IMR-90 (cell line): ENCODE measurements around the gene SPI1. TPM values are rescaled to one million over a fixed set of nuclear protein-coding genes. Genes with fewer than 3 reads are reported as not detected.

ENCODE experiments used
- ATAC-seq: fragments of 200-7000 bp; cut with Tn5 transposase; 2 replicates; pipeline ENCODE4 v1.9.1; 2020; ENCODE audit warnings: low read depth, mild to moderate bottlenecking, moderate library complexity
- BruUV-seq: library from RNA; stranded (reverse); fragments of 400-500 nt; replicated peaks from 2 replicates; lab custom pipeline; 2021; lab: Mats Ljungman, UMichigan
- CTCF ChIA-PET: fragments of 300-600 bp; formaldehyde crosslinking; extraction: SDS; loops from one replicate; lab custom pipeline; 2021; ENCODE audit warnings: antibody characterized with exemption; lab: Yijun Ruan, JAX
- POLR2A ChIA-PET: fragments of 300-600 bp; sonication (Branson Sonifier 250); formaldehyde crosslinking; loops from one replicate; lab custom pipeline; 2022; ENCODE audit warnings: antibody characterized with exemption; ENCODE audit not compliant: unreplicated experiment; lab: Charles Lee
- DNase-seq: peaks from one replicate; pipeline ENCODE4 v3.0.0; 2013
- H2AFZ ChIP-seq: replicated peaks from 2 replicates; pipeline ENCODE3; 2013; ENCODE audit warnings: low read length, mild to moderate bottlenecking; ENCODE audit not compliant: poor library complexity
- H2AK5ac ChIP-seq: 2 replicates; pipeline ENCODE4 v1.6.1; 2013; ENCODE audit warnings: low read depth, low read length, inconsistent platforms
- H2AK9ac ChIP-seq: replicated peaks from 2 replicates; pipeline ENCODE3; 2013; ENCODE audit warnings: mild to moderate bottlenecking, low read depth, low read length, moderate library complexity; ENCODE audit not compliant: poor library complexity
- H2BK120ac ChIP-seq: 2 replicates; pipeline ENCODE4 v1.6.1; 2013; ENCODE audit warnings: low read depth, low read length, inconsistent platforms
- H2BK15ac ChIP-seq: 3 replicates; pipeline ENCODE4 v1.6.1; 2013; ENCODE audit warnings: low read depth, low read length, inconsistent platforms
- H2BK20ac ChIP-seq: 2 replicates; pipeline ENCODE4 v1.6.1; 2013; ENCODE audit warnings: low read depth, mild to moderate bottlenecking, inconsistent platforms, low read length, moderate library complexity
- H2BK5ac ChIP-seq: 2 replicates; pipeline ENCODE4 v1.6.1; 2013; ENCODE audit warnings: mild to moderate bottlenecking, low read depth, low read length, inconsistent platforms; ENCODE audit not compliant: poor library complexity, severe bottlenecking
- H3K14ac ChIP-seq: replicated peaks from 2 replicates; pipeline ENCODE4 v1.6.1; 2013; ENCODE audit warnings: low read depth, low read length, inconsistent platforms
- H3K18ac ChIP-seq: 2 replicates; pipeline ENCODE4 v1.6.1; 2013; ENCODE audit warnings: low read depth, low read length, control low read depth
- H3K23ac ChIP-seq: 2 replicates; pipeline ENCODE4 v1.6.1; 2013; ENCODE audit warnings: low read depth, low read length, inconsistent platforms
- H3K27ac ChIP-seq: 2 replicates; pipeline ENCODE4 v1.5.1; 2013; ENCODE audit warnings: mild to moderate bottlenecking, control low read depth, low read length; ENCODE audit not compliant: insufficient read depth
- H3K27me3 ChIP-seq: 2 replicates; pipeline ENCODE4 v1.6.1; 2013; ENCODE audit warnings: low read length; ENCODE audit not compliant: control insufficient read depth, insufficient read depth
- H3K36me3 ChIP-seq: 2 replicates; pipeline ENCODE4 v1.6.1; 2013; ENCODE audit warnings: low read length, mixed read lengths; ENCODE audit not compliant: control insufficient read depth, insufficient read depth
- H3K4ac ChIP-seq: 2 replicates; pipeline ENCODE4 v1.6.1; 2013; ENCODE audit warnings: low read depth, low read length, inconsistent platforms
- H3K4me1 ChIP-seq: 2 replicates; pipeline ENCODE4 v1.6.1; 2013; ENCODE audit warnings: low read length, mixed read lengths; ENCODE audit not compliant: control insufficient read depth, insufficient read depth
- H3K4me2 ChIP-seq: 2 replicates; pipeline ENCODE4 v1.6.1; 2013; ENCODE audit warnings: low read depth, mild to moderate bottlenecking, control low read depth, low read length, moderate library complexity
- H3K4me3 ChIP-seq: 2 replicates; pipeline ENCODE4 v1.5.1; 2013; ENCODE audit warnings: low read depth, mild to moderate bottlenecking, control low read depth, low read length, moderate library complexity; ENCODE audit not compliant: insufficient read depth
- H3K56ac ChIP-seq: 2 replicates; pipeline ENCODE4 v1.6.1; 2013; ENCODE audit warnings: low read length, inconsistent platforms; ENCODE audit not compliant: insufficient read depth; ENCODE audit errors: extremely low read depth
- H3K79me1 ChIP-seq, 2 experiments: 2 replicates each; pipeline ENCODE4 v1.6.1; 2013; ENCODE audit warnings: low read length in 2 of 2, inconsistent platforms in 1 of 2, low read depth in 1 of 2
- H3K9ac ChIP-seq: 2 replicates; pipeline ENCODE4 v1.6.1; 2013; ENCODE audit warnings: low read depth, low read length, control low read depth
- H3K9me1 ChIP-seq: 2 replicates; pipeline ENCODE4 v1.6.1; 2013; ENCODE audit warnings: low read length, inconsistent platforms; ENCODE audit not compliant: insufficient read depth
- H3K9me3 ChIP-seq: 2 replicates; pipeline ENCODE4 v1.6.1; 2013; ENCODE audit warnings: low read length; ENCODE audit not compliant: control insufficient read depth, insufficient read depth
- H4K20me1 ChIP-seq: 2 replicates; pipeline ENCODE4 v1.6.1; 2013; ENCODE audit warnings: low read length, inconsistent platforms; ENCODE audit not compliant: insufficient read depth
- H4K5ac ChIP-seq: 2 replicates; pipeline ENCODE4 v1.6.1; 2013; ENCODE audit warnings: mild to moderate bottlenecking, low read depth, low read length, control low read depth
- H4K8ac ChIP-seq, 2 experiments: 2 replicates each; pipeline ENCODE4 v1.6.1; 2013; ENCODE audit warnings: low read depth in 2 of 2, low read length in 2 of 2, control low read depth in 1 of 2, inconsistent platforms in 1 of 2
- H4K91ac ChIP-seq: 2 replicates; pipeline ENCODE4 v1.6.1; 2013; ENCODE audit warnings: low read depth, low read length, inconsistent platforms; ENCODE audit not compliant: insufficient read depth
- RFX5 ChIP-seq: IDR thresholded peaks from 2 replicates; pipeline ENCODE4 v1.8.0; 2012; ENCODE audit warnings: low read depth, mild to moderate bottlenecking, low read length, moderate library complexity
- WGBS, 2 experiments: methylation state at CpG; one replicate each; pipeline versions ENCODE4 v1.1.5 to v1.1.7; 2013; ENCODE audit warnings: missing lambda C conversion rate in 2 of 2; ENCODE audit not compliant: insufficient read length in 1 of 2; ENCODE audit errors: extremely low coverage in 2 of 2; 5-methylcytosine and 5-hydroxymethylcytosine counted together
- dilution Hi-C: fragments of 300-500 bp; cut with HindIII; formaldehyde crosslinking; loops from one replicate; pipeline ENCODE4 v1.14.3; 2018; ENCODE audit warnings: low sequenced_read_pairs; ENCODE audit not compliant: unreplicated experiment
- in situ Hi-C: fragments of 300-500 bp; cut with MboI; formaldehyde crosslinking; loops from 3 replicates; pipeline ENCODE4 v1.14.3; 2019; ENCODE audit warnings: low sequenced_read_pairs, inconsistent platforms, mixed read lengths
- intact Hi-C: fragments of 100-400 bp; cut with micrococcal nuclease; formaldehyde crosslinking; loops from 2 replicates; pipeline ENCODE4 v1.10.0; 2022
- polyA plus RNA-seq, 3 experiments: library from polyadenylated mRNA; depleted of rRNA; stranded (reverse); fragments of >200 nt; gene quantifications; 2 replicates each; pipeline ENCODE4 v1.2.3, GENCODE V29; 2012; ENCODE audit warnings: low replicate concordance in 1 of 3
- total RNA-seq: library from RNA; depleted of rRNA; stranded (reverse); fragments of >200 nt; gene quantifications from 2 replicates; pipeline ENCODE4 v1.2.3, GENCODE V29; 2012

SPI1 gene
- total and polyA plus RNA-seq, 2 of the 4 experiments (the other 2 are of a cell fraction) = not detected

DNA sequence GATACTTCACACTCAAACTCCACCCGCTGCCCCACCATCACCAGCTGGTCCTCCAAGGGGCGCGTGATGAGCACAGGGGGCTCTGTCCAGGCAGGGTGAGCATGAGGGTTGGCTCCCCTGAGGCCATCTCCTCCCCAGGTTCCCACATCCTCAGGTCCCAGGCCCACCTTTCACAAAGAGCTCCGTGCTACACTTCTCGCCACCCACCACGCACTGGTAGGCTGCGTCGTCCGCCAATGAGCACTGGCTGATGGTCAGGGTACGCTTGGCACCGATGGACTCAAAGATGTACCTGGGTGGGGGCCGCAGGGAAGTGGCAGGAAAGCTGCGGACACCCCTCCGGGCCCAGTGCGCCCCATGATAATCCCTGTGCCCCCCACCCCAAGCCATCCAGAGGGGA is 35.5 kb downstream of the SPI1 start:
- Histone ChIP-seq H3K4ac (no peak overlapping the region), H4K8ac (no peak overlapping the region), H2BK5ac (no peak overlapping the region), H3K27ac (no peak overlapping the region), H4K5ac (no peak overlapping the region), H3K4me3 (no peak overlapping the region), H2BK120ac (no peak overlapping the region), H3K9me3 (no peaks in the 10 kb centered on the region), H3K9me1 (no peaks in the 10 kb centered on the region), H4K91ac (no peak overlapping the region), H3K18ac (no peak overlapping the region), H4K20me1 (no peaks in the 10 kb centered on the region; the same call in 1 of the 2 replicates), H2AK5ac (no peak overlapping the region), H3K27me3 (peaks cover 25% of the 10 kb centered on the region), H3K23ac (no peak overlapping the region), H2AFZ (no peak overlapping the region), H3K14ac (no peak overlapping the region), H2BK15ac (no peak overlapping the region), H2AK9ac (no peak overlapping the region), H3K36me3 (no peaks in the 10 kb centered on the region), H3K9ac (no peak overlapping the region), H2BK20ac (no peak overlapping the region), H3K79me1 (no peaks in the 10 kb centered on the region), H3K4me2 (no peak overlapping the region), H3K4me1 (no peaks in the 10 kb centered on the region), H3K56ac (no peak overlapping the region)
- POLR2A ChIA-PET = no interaction called here
- no peak for DNase-seq
- no peak for ATAC-seq
- WGBS, 2 experiments = 88% methylated on average over 6 of the region's 15 CpGs; no CpG with 5 or more reads in 1 of the 2 experiments
- intact Hi-C loops = no loop called here
- TF ChIP-seq RFX5 = no peak
- in situ Hi-C loops = no loop called here
- CTCF ChIA-PET = no interaction called here
- BruUV-seq = no TSS peak
- dilution Hi-C loops = no loop called here
